K562 (cell line): ENCODE data around the gene CIAO3. TPM values are rescaled to one million over a fixed set of nuclear protein-coding genes. Genes with fewer than 3 reads are reported as not detected.

ENCODE experiments used
- BRCA1 ChIP-seq, 2 experiments: fragments of 450-650 bp in 1 of 2; sonication (generic) in 1 of 2; formaldehyde crosslinking in 1 of 2; IDR thresholded peaks; 2 replicates each; pipeline versions ENCODE4 v1.5.0 to v1.6.1; 2017 to 2020; ENCODE audit warnings: mild to moderate bottlenecking in 1 of 2, missing genetic modification reagents in 1 of 2
- DIDO1 ChIP-seq: fragments of 450-650 bp; IDR thresholded peaks from 2 replicates; pipeline ENCODE4 v1.6.1; 2016; ENCODE audit warnings: low read depth, missing biosample characterization, missing genetic modification characterization
- MEF2D ChIP-seq: conservative IDR thresholded peaks from 2 replicates; pipeline ENCODE4 v1.6.1; 2016; ENCODE audit warnings: low read depth, missing genetic modification characterization, missing compliant biosample characterization
- NFIX ChIP-seq: fragments of 250-450 bp; sonication (Bioruptor Pico); IDR thresholded peaks from 2 replicates; pipeline ENCODE4 v1.4.0; 2020; ENCODE audit warnings: low read depth, mild to moderate bottlenecking, moderate library complexity
- SRSF3 ChIP-seq: fragments of 200-400 bp; formaldehyde crosslinking; IDR thresholded peaks from 2 replicates; pipeline ENCODE4 v1.6.1; 2016; ENCODE audit warnings: mild to moderate bottlenecking, low read length, moderate library complexity; ENCODE audit not compliant: insufficient read depth
- TBL1XR1 ChIP-seq, 2 experiments: IDR thresholded peaks; 2 replicates each; pipeline ENCODE4 v1.6.1; 2012; ENCODE audit warnings: improper control_type of control experiment in 2 of 2, low read length in 2 of 2, mild to moderate bottlenecking in 1 of 2
- ZBTB33 ChIP-seq: sonication (generic); formaldehyde crosslinking; IDR thresholded peaks from 2 replicates; pipeline ENCODE4 v1.8.1; 2023; ENCODE audit warnings: mild to moderate bottlenecking, missing genetic modification reagents
- ZZZ3 ChIP-seq: fragments of 450-650 bp; IDR thresholded peaks from 2 replicates; pipeline ENCODE4 v1.6.1; 2016; ENCODE audit warnings: antibody characterized with exemption, mild to moderate bottlenecking, moderate library complexity
- polyA plus RNA-seq, 8 experiments: library from polyadenylated mRNA; depleted of rRNA in 4 of 8; stranded (reverse) in 5 of 8; unstranded in 3 of 8; fragments of >200 nt; fragmentation: Nextera tagmentation in 2 of 8; fragmentation: Illumina TruSeq in 1 of 8; extraction: Ambion mirVana in 2 of 8; extraction: Trizol in 1 of 8; gene quantifications; 2 replicates each; pipeline versions ENCODE4 v1.2.1 to v1.2.3, GENCODE V29; 2011 to 2014; ENCODE audit warnings: inconsistent platforms in 1 of 8, missing spikeins in 1 of 8
- total RNA-seq, 7 experiments: library from RNA; depleted of rRNA in 6 of 7; stranded (reverse); fragments of >200 nt in 6 of 7; fragmentation: Illumina TruSeq in 2 of 7; extraction: Trizol in 2 of 7; gene quantifications; 2 replicates each; pipeline versions ENCODE4 v1.2.1 to v1.2.3, GENCODE V29; 2011 to 2021; ENCODE audit warnings: low replicate concordance in 1 of 7
- TF ChIP-seq, protein P1 (sequence below): sonication (generic); formaldehyde crosslinking; IDR thresholded peaks from 2 replicates; pipeline ENCODE4 v1.8.0; 2022; ENCODE audit warnings: mild to moderate bottlenecking, missing genetic modification reagents
- TF ChIP-seq, protein P2 (sequence below), 2 experiments: fragments of 450-650 bp; IDR thresholded peaks; 2 replicates each; pipeline ENCODE4 v1.6.1; 2018; ENCODE audit warnings: mild to moderate bottlenecking in 2 of 2, low read depth in 1 of 2; ENCODE audit not compliant: partially characterized antibody in 2 of 2

The CIAO3 gene
- total and polyA plus RNA-seq, 9 of the 15 experiments (the other 6 are each of a cell fraction or from before 2014, with no cell fraction given): 2.2 to 35.6 (median 18.7) TPM

GRCh38 chr16:681746-682427 is 58.9 kb downstream of the CIAO3 start (continued):
- TF ChIP-seq ZBTB33: peak; percentile 58
- TF ChIP-seq MEF2D: no peak
- TF ChIP-seq BRCA1 (IDR thresholded peaks at IDR 0.05): no peak
- 0 out of 2 replicates have a peak, but pooled peaks have one; percentile 66 for TF ChIP-seq BRCA1 (CRISPR knock-in tag; IDR thresholded peaks at IDR 0.05)
- no peak for TF ChIP-seq TBL1XR1 (IDR thresholded peaks at IDR 0.05; ENCODE audit: low read length in 2 of 2)
- peak; percentile 4; the same call in 1 of the 2 replicates for TF ChIP-seq NFIX
- no peak for TF ChIP-seq SRSF3
- no peak for TF ChIP-seq ZZZ3
- TF ChIP-seq DIDO1: no peak
- TF ChIP-seq, protein P1, sequence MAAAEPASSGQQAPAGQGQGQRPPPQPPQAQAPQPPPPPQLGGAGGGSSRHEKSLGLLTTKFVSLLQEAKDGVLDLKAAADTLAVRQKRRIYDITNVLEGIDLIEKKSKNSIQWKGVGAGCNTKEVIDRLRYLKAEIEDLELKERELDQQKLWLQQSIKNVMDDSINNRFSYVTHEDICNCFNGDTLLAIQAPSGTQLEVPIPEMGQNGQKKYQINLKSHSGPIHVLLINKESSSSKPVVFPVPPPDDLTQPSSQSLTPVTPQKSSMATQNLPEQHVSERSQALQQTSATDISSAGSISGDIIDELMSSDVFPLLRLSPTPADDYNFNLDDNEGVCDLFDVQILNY (CRISPR knock-in tag): no peak; the same call in 1 of the 2 replicates
- TF ChIP-seq, protein P2, sequence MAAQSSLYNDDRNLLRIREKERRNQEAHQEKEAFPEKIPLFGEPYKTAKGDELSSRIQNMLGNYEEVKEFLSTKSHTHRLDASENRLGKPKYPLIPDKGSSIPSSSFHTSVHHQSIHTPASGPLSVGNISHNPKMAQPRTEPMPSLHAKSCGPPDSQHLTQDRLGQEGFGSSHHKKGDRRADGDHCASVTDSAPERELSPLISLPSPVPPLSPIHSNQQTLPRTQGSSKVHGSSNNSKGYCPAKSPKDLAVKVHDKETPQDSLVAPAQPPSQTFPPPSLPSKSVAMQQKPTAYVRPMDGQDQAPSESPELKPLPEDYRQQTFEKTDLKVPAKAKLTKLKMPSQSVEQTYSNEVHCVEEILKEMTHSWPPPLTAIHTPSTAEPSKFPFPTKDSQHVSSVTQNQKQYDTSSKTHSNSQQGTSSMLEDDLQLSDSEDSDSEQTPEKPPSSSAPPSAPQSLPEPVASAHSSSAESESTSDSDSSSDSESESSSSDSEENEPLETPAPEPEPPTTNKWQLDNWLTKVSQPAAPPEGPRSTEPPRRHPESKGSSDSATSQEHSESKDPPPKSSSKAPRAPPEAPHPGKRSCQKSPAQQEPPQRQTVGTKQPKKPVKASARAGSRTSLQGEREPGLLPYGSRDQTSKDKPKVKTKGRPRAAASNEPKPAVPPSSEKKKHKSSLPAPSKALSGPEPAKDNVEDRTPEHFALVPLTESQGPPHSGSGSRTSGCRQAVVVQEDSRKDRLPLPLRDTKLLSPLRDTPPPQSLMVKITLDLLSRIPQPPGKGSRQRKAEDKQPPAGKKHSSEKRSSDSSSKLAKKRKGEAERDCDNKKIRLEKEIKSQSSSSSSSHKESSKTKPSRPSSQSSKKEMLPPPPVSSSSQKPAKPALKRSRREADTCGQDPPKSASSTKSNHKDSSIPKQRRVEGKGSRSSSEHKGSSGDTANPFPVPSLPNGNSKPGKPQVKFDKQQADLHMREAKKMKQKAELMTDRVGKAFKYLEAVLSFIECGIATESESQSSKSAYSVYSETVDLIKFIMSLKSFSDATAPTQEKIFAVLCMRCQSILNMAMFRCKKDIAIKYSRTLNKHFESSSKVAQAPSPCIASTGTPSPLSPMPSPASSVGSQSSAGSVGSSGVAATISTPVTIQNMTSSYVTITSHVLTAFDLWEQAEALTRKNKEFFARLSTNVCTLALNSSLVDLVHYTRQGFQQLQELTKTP (IDR thresholded peaks at IDR 0.05; ENCODE audit: low read depth in 1 of 2, partially characterized antibody in 2 of 2): no peak
